Kidney (tissue), 14 donors: Measurements from ENCODE around the gene GJB2. TPM values are rescaled to one million over a fixed set of nuclear protein-coding genes. Genes with fewer than 3 reads are reported as not detected.

ENCODE experiments used
- DNase-seq, 5 donors: peaks; one replicate each; pipeline ENCODE4 v3.0.0-alpha.2; 2013 to 2020
- FAIRE-seq: peaks from 2 replicates; lab custom pipeline; 2012; peaks lifted over from hg19 to GRCh38; lab: Jason Lieb, UNC
- H3K27ac ChIP-seq, 2 donors: one replicate each; pipeline ENCODE4 v1.7.0; 2013; ENCODE audit warnings: low read depth in 2 of 2, low read length in 2 of 2, inconsistent platforms in 1 of 2
- H3K27me3 ChIP-seq: one replicate; pipeline ENCODE4 v1.7.1; 2013; ENCODE audit warnings: low read length, inconsistent platforms; ENCODE audit not compliant: control insufficient read depth, insufficient read depth
- H3K36me3 ChIP-seq, 3 donors: one replicate each; pipeline versions ENCODE4 v1.7.0 to v1.7.1; 2013; ENCODE audit warnings: low read length in 3 of 3, control low read depth in 1 of 3, inconsistent platforms in 1 of 3; ENCODE audit not compliant: insufficient read depth in 3 of 3, control insufficient read depth in 2 of 3
- H3K4me1 ChIP-seq, 3 donors: one replicate each; pipeline versions ENCODE4 v1.7.0 to v1.7.1; 2013; ENCODE audit warnings: low read length in 3 of 3, inconsistent platforms in 1 of 3, low read depth in 1 of 3; ENCODE audit not compliant: control insufficient read depth in 2 of 3, insufficient read depth in 2 of 3
- H3K4me3 ChIP-seq, 3 donors: one replicate each; pipeline versions ENCODE4 v1.7.0 to v1.8.1; 2013; ENCODE audit warnings: low read length in 3 of 3, control low read depth in 1 of 3, inconsistent platforms in 1 of 3
- H3K9ac ChIP-seq, 3 donors: one replicate each; pipeline versions ENCODE4 v1.7.0 to v1.7.1; 2013; ENCODE audit warnings: low read length in 3 of 3, control low read depth in 1 of 3, inconsistent platforms in 1 of 3
- H3K9me3 ChIP-seq, 3 donors: one replicate each; pipeline versions ENCODE4 v1.7.0 to v1.7.1; 2013; ENCODE audit warnings: low read length in 3 of 3, control low read depth in 1 of 3, inconsistent platforms in 1 of 3; ENCODE audit not compliant: control insufficient read depth in 2 of 3, insufficient read depth in 1 of 3
- CTCF ChIP-seq: IDR thresholded peaks from 3 replicates; pipeline ENCODE4 v1.5.1; 2012; ENCODE audit warnings: mild to moderate bottlenecking, moderate library complexity, borderline replicate concordance; ENCODE audit not compliant: insufficient read depth; ENCODE audit errors: extremely low read depth
- intact Hi-C: fragments of 100-400 bp; cut with DNase I; formaldehyde crosslinking; loops from one replicate; pipeline ENCODE4 v1.11.1; 2022
- polyA plus RNA-seq: library from polyadenylated mRNA; stranded (reverse); fragments of 350-450 nt; fragmentation: Illumina TruSeq; extraction: RNeasy Lipid Tissue Mini Kit (QIAGEN cat#74804); gene quantifications from one replicate; pipeline ENCODE4 v1.2.3, GENCODE V29; 2014; ENCODE audit warnings: low read depth, low replicate concordance; ENCODE audit not compliant: insufficient read depth
- total RNA-seq: library from RNA; stranded (reverse); fragmentation: NEBNext Ultra II Directional; extraction: Animal tissue kit (Norgen Biotek cat#: 25700); gene quantifications from one replicate; pipeline ENCODE4 v1.2.1, GENCODE V29; 2021
- donor health status: control.
- donor health status: control.
- donor health status: control.
- donor health status: control.
- donor health status: control.
- donor health status: DM: yes; HTN: yes; CAD: no.
- donor health status: Normal renal cell carcinoma (clear cell type).

GJB2 gene
- total and polyA plus RNA-seq, 2 donors from 2014 or later, result 5.0 to 13.1 TPM

GRCh38 chr13:20174656-20175405, 17.9 kb downstream of the GJB2 start:
- H3K9ac ChIP-seq, result no peak overlapping the region
- no peak overlapping the region for H3K4me3 ChIP-seq
- H3K27ac ChIP-seq, result no peak overlapping the region
- H3K36me3 ChIP-seq, result no peaks in the 10 kb centered on the region
- intact Hi-C loops, result no loop called here
- H3K9me3 ChIP-seq, result no peaks in the 10 kb centered on the region
- no peak for TF ChIP-seq CTCF
- FAIRE-seq (no peak), DNase-seq (peak; percentile 38 to 94 (median 67))
- H3K4me1 ChIP-seq, result no peaks in the 10 kb centered on the region
- peaks cover 3% of the 10 kb centered on the region for H3K27me3 ChIP-seq

- Histone ChIP-seq H3K27me3 (peaks cover 3% of the 10 kb centered on the region), H3K4me3 (no peak overlapping the region), H3K9me3 (no peaks in the 10 kb centered on the region), H3K4me1 (no peaks in the 10 kb centered on the region), H3K36me3 (no peaks in the 10 kb centered on the region), H3K27ac (no peak overlapping the region), H3K9ac (no peak overlapping the region)
- DNase-seq (no peak), FAIRE-seq (no peak)
- TF ChIP-seq CTCF, result no peak
- intact Hi-C loops, result no loop called here
Measured at GRCh38 chr13:20173116-20173746, 19.5 kb downstream of the GJB2 start.

- intact Hi-C loops, result no loop called here
- Histone ChIP-seq H3K27ac (no peak overlapping the region), H3K4me1 (no peaks in the 10 kb centered on the region), H3K27me3 (no peaks in the 10 kb centered on the region), H3K9me3 (no peaks in the 10 kb centered on the region), H3K4me3 (no peak overlapping the region), H3K36me3 (no peaks in the 10 kb centered on the region), H3K9ac (no peak overlapping the region)
- FAIRE-seq (no peak), DNase-seq (no peak)
- no peak for TF ChIP-seq CTCF
Measured at GRCh38 chr13:20171364-20171763, 21.4 kb downstream of the GJB2 start.
